Breast epithelium (tissue), 4 donors: Measurements from ENCODE around the gene BDKRB2. TPM values are rescaled to one million over a fixed set of nuclear protein-coding genes. Genes with fewer than 3 reads are reported as not detected.
"Not testable (repeated sequence)": the region's sequence is repeated elsewhere in the genome, so short reads cannot be mapped to it uniquely, and the experiment has no call there.

Experiments
- DNase-seq, 2 donors: peaks; one replicate each; pipeline ENCODE4 v3.0.0-alpha.2; 2019; ENCODE audit warnings: low spot score in 2 of 2
- H3K27ac ChIP-seq, 2 donors: fragments of 200-600 bp; sonication (generic) in 1 of 2; one replicate each; pipeline ENCODE4 v1.5.1; 2016 to 2019; ENCODE audit warnings: mild to moderate bottlenecking in 1 of 2
- H3K27me3 ChIP-seq, 2 donors: fragments of 200-600 bp; sonication (generic) in 1 of 2; one replicate each; pipeline versions ENCODE4 v1.5.1 to v1.6.0; 2017 to 2019; ENCODE audit warnings: control low read depth in 1 of 2, mild to moderate bottlenecking in 1 of 2
- H3K36me3 ChIP-seq: fragments of 200-600 bp; one replicate; pipeline ENCODE4 v1.5.1; 2019
- H3K4me1 ChIP-seq, 2 donors: fragments of 200-600 bp; sonication (generic); one replicate each; pipeline ENCODE4 v1.5.1; 2016 to 2019; ENCODE audit warnings: control low read depth in 1 of 2
- H3K4me3 ChIP-seq, 3 donors: fragments of 200-600 bp; sonication (generic); 1 replicate in 2 of 3; 2 replicates in 1 of 3; pipeline ENCODE4 v1.5.1; 2016 to 2019; ENCODE audit warnings: mild to moderate bottlenecking in 3 of 3, moderate library complexity in 2 of 3
- H3K9me3 ChIP-seq, 2 donors: fragments of 200-600 bp; sonication (generic) in 1 of 2; one replicate each; pipeline ENCODE4 v1.5.1; 2016 to 2019; ENCODE audit warnings: control low read depth in 1 of 2
- CTCF ChIP-seq, 3 donors: fragments of 450-650 bp; IDR thresholded peaks; one replicate each; pipeline ENCODE4 v1.5.1; 2016 to 2017; ENCODE audit warnings: antibody characterized with exemption in 3 of 3, mild to moderate bottlenecking in 3 of 3, moderate library complexity in 3 of 3
- POLR2A ChIP-seq: fragments of 450-650 bp; IDR thresholded peaks from one replicate; pipeline ENCODE4 v1.6.1; 2016; ENCODE audit warnings: antibody characterized with exemption, mild to moderate bottlenecking, moderate library complexity
- POLR2AphosphoS5 ChIP-seq, 3 donors: sonication (generic); formaldehyde crosslinking; IDR thresholded peaks; one replicate each; pipeline ENCODE4 v1.6.1; 2017; ENCODE audit warnings: antibody characterized with exemption in 3 of 3
- intact Hi-C: fragments of 100-400 bp; cut with DNase I; formaldehyde crosslinking; loops from one replicate; pipeline ENCODE4 v1.15.1; 2023; ENCODE audit warnings: low total_unique reads
- total RNA-seq, 3 donors: library from RNA; depleted of rRNA; stranded (reverse); fragments of >200 nt; gene quantifications; one replicate each; pipeline ENCODE4 v1.1.0, GENCODE V29; 2016

The BDKRB2 gene
- total RNA-seq, 3 donors from 2014 or later = 1.1 to 5.6 (median 4.2) TPM

GRCh38 chr14:96239711-96240141 is 35.1 kb downstream of the BDKRB2 start:
- H3K9me3 ChIP-seq = no peaks in the 10 kb centered on the region
- TF ChIP-seq POLR2AphosphoS5 (IDR thresholded peaks at IDR 0.05) (no peak), CTCF (IDR thresholded peaks at IDR 0.05) (no peak), POLR2A (no peak)
- intact Hi-C loops = no loop called here
- DNase-seq = no peak
- no peak overlapping the region for H3K4me3 ChIP-seq
- H3K27ac ChIP-seq = no peak overlapping the region
- H3K4me1 ChIP-seq = no peaks in the 10 kb centered on the region
- no peaks in the 10 kb centered on the region for H3K27me3 ChIP-seq
- no peaks in the 10 kb centered on the region for H3K36me3 ChIP-seq

- Histone ChIP-seq H3K9me3 (no peaks in the 10 kb centered on the region), H3K36me3 (no peaks in the 10 kb centered on the region), H3K27ac (no peak overlapping the region), H3K27me3 (no peaks in the 10 kb centered on the region), H3K4me3 (no peak overlapping the region), H3K4me1 (no peaks in the 10 kb centered on the region)
- intact Hi-C loops = no loop called here
- TF ChIP-seq CTCF (IDR thresholded peaks at IDR 0.05) (no peak), POLR2AphosphoS5 (IDR thresholded peaks at IDR 0.05) (no peak), POLR2A (no peak)
- DNase-seq = no peak
These were observed 36.0 kb downstream of the BDKRB2 start for GRCh38 chr14:96240641-96241040.

- Histone ChIP-seq H3K36me3 (no peaks in the 10 kb centered on the region), H3K9me3 (no peaks in the 10 kb centered on the region), H3K27ac (no peak overlapping the region), H3K4me1 (no peaks in the 10 kb centered on the region), H3K4me3 (no peak overlapping the region), H3K27me3 (no peaks in the 10 kb centered on the region)
- intact Hi-C loops = no loop called here
- TF ChIP-seq POLR2AphosphoS5 (IDR thresholded peaks at IDR 0.05) = no peak
- no peak for TF ChIP-seq POLR2A
- no peak for TF ChIP-seq CTCF (IDR thresholded peaks at IDR 0.05)
- DNase-seq = no peak
These were observed 37.5 kb downstream of the BDKRB2 start for GRCh38 chr14:96242126-96242525.

- Histone ChIP-seq H3K9me3 (no peaks in the 10 kb centered on the region), H3K27me3 (no peaks in the 10 kb centered on the region), H3K36me3 (no peaks in the 10 kb centered on the region), H3K4me3 (no peak overlapping the region), H3K27ac (no peak overlapping the region), H3K4me1 (no peaks in the 10 kb centered on the region)
- TF ChIP-seq POLR2AphosphoS5 (IDR thresholded peaks at IDR 0.05) (no peak), CTCF (IDR thresholded peaks at IDR 0.05) (no peak), POLR2A (no peak)
- DNase-seq = no peak
- intact Hi-C loops = no loop called here
These were observed 39.1 kb downstream of the BDKRB2 start for GRCh38 chr14:96243785-96244184.

GRCh38 chr14:96245074-96245473 is 40.4 kb downstream of the BDKRB2 start:
- H3K36me3 ChIP-seq, DNase-seq, H3K27me3 ChIP-seq, H3K4me1 ChIP-seq, H3K4me3 ChIP-seq, H3K9me3 ChIP-seq, H3K27ac ChIP-seq, intact Hi-C loops: not testable (repeated sequence)
